ENCODE results near the gene RUNX1.
"Not testable (repeated sequence)": the region's sequence is repeated elsewhere in the genome, so short reads cannot be mapped to it uniquely, and the experiment has no call there.

RUNX1 gene

DNA sequence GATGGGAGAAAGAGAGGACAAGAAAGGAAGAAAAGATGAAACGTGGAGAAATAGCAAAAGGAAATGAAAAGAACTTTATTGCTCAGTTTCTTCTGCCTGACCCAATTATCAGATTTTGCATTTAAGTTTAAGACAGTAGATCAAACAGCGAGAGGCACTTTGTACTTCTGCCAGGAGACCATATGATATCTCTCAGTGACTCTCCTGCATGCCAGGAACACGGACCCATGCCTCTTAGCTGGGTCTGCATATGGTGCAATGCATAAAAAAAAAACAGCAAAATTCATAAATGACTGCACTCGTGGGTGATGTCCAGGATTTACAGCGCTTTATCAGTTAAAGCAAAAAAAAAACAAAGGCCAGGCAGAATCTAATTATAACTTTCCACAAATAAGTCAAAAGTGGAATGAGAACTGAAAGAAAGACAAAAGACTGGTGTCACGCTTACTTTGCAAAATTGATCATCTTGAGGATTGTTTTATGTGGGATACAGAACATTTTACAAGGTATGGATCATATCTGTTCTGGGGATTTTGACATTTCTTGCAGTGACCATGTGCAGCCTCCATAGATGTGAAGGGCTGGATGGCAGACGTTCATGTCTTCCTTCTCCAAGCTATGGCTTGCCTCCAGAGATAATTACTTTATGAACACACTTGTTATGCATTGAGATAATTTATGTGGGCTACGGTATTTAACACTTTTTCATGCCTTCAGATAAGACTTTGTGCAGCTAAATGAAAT, 79.5 kb downstream of the RUNX1 start:
- no peak for DNase-seq (ENCODE audit: low spot score)

DNA sequence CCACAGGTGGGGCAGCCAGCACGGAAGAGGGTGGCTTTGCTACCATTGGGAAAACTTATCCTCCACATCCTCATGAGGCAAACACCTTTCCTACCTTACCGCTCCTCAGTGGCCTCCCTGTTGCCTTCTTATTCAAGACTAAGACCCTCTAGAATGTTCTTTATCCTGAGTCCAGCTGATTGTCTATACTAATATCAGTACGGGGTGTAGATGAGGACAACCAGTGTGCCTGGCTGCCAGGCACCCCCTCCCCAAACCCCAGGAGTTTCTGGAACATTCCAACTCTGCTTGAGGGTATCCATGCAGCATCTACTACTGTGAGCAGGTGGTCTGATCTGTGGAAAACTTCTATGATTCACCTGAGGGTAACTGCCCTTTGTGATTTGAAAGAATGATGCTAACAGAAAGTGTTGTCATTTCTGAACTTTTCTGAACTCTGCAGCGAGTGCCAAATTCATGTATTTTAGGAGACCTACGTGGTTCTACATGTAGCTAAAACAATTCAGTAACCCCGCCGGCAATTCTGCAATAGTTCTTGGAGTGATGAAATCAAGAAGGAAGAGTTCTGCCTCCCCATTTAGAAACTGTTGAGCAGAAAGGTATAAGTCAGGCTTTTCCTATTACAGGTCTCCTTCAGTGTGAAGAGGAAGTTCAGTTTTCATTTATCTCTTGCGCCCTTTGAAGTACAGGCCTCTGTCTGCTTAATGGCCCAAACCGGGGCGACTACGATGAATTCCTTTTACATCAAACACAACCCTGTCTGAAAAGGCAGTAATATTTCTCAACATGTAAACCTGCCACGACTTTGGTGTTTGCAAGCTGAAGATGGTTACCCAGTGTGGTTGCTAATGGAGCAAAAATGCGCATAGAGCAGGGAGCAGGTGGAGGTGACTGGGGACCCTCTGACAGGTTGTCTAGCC, 80.4 kb downstream of the RUNX1 start:
- peak; percentile 11 for DNase-seq (ENCODE audit: low spot score)

DNA sequence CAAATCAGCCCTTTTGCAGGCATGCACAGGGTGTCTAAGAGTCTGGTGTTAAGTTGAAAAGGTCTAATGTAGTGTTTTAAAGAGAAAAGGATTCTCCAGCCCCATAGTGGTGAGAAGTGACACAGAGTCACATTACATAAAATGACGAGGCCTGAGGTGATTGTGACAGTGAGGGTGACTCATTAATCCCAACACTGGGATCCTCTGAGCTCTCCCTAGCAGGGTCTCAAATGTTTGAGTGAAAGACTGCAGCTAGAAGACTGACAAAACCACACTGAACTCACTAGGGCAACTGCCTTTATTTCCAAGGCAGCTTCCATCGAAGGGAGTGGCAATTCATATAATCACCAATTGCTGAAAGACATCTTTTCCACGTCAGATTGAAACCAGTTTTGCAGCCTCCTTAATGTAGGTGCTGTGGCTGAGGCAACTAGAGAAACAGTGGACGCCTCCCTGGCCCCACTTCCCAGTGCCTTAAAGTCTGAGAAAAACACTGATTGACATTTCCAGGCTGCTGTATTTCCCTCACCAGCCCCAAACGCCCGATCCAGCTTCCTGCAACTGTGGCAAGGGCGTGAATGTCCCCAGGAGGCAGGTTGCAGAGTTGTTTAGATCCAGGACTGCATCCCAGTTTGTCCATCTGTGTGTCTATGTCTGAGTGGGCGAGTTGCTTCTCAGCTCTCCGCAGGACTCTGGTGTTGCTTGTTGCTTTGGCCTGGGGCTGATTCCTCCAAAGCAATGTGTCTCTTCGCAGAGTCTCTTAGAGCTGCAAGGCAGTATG, 81.4 kb downstream of the RUNX1 start:
- DNase-seq (ENCODE audit: low spot score): no peak

DNA sequence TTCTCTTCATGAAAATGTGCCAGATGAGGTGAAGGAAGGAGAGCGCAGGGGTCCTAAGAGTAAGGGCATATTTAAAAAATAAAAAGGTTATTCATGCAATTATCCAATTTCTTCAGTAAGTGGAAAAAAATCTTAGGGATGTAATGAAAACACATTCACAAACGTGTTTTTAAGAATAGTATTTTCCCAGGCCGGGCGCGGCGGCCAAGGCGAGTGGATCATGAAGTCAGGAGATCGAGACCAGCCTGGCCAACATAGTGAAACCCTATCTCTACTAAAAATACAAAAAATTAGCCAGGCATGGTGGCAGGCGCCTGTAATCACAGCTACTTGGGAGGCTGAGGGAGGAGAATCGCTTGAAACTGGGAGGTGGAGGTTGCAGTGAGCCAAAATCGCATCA, 82.2 kb downstream of the RUNX1 start:
- not testable (repeated sequence) for DNase-seq (ENCODE audit: low spot score)

DNA sequence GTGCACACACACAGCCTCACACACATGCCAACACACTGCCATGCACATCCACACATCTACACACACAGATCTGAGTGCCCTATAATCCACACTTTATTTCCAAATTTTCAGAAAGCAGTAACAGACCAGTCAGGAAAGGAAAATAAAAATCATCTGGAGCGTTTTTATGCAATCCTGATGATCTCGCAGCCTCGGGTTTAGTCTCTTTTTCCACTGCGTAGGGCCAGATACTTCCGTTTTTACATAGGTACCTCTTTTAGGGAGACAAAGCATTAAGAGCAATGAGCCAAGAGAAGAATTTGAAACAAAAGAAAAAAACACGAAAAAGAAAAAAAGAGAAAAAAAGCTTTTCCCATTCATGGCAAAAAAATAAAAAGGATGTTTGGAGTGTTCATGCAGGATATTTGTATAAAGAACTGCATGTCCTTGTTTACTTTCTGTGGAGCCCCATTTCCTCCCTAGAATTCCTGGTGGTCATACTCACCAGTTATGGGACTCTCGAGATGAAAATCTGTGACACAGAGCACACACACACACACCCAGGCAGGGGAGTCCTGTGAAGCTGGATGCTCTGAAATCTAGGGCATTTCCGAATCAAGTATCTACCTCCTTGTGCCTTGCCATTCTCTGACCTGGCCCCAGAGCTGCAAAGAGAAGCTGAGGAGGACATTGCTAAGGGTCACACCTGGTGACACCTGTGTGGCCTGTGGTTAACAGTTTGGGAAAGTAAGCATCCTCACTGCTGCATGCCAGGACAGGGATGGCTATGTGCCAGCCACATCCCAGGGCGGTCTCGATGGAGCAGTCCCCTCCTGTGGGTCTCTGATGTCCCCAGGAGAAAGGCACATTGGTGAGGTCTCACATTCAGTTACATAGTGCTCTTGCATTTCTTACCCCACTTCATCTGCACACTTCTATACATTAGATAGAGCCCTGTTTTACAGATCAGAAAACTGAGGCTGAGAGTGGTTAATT, 83.6 kb downstream of the RUNX1 start:
- DNase-seq (ENCODE audit: low spot score): no peak

- no peak for DNase-seq (ENCODE audit: low spot score)
Observed at GRCh38 chr21:34962586-34963222, 86.4 kb downstream of the RUNX1 start.

GRCh38 chr21:34962136-34962535, 87.0 kb downstream of the RUNX1 start:
- no peak for DNase-seq (ENCODE audit: low spot score)

DNA sequence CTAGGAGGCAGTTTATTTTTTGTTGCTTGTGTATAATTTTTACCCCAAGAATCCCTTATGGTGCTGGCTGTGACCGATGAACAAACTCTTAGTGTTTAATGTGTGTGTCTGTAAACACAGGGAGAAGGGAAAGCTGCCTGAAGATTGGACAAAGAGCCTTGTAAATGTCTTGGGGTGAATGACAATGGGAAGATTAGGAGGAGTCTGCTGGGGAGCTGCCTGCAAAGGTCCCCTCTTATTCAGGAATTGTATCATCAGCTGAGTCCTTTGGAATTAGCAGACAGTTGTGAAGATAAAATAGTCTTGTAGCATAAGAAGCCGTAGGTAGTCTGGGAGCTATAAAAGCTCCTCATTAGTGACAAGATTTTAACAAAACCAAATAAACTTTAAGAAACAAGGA, 88.4 kb downstream of the RUNX1 start:
- no peak for DNase-seq (ENCODE audit: low spot score)

DNA sequence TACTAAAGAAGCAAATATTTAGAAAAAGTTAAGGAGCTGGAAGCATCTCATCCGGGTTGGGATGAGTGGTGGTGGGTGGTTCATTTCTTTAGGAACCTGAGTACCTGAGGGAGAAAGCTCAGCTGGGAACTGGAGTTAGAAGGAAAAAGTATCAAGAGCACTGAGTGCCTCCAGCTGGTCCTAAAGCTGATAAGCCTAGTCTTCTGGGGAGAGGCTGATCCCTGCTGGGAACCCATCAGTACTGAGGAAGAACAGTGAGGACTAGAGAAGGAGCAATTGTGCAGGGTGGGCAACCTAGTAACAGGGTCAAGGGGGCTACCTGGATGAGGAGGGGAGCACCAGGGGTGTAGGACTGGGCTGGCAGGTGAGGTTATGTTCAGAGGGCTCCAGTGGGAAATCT, 89.5 kb downstream of the RUNX1 start:
- DNase-seq (ENCODE audit: low spot score): no peak

GRCh38 chr21:34958040-34958439, 91.1 kb downstream of the RUNX1 start:
- DNase-seq (ENCODE audit: low spot score): no peak

DNA sequence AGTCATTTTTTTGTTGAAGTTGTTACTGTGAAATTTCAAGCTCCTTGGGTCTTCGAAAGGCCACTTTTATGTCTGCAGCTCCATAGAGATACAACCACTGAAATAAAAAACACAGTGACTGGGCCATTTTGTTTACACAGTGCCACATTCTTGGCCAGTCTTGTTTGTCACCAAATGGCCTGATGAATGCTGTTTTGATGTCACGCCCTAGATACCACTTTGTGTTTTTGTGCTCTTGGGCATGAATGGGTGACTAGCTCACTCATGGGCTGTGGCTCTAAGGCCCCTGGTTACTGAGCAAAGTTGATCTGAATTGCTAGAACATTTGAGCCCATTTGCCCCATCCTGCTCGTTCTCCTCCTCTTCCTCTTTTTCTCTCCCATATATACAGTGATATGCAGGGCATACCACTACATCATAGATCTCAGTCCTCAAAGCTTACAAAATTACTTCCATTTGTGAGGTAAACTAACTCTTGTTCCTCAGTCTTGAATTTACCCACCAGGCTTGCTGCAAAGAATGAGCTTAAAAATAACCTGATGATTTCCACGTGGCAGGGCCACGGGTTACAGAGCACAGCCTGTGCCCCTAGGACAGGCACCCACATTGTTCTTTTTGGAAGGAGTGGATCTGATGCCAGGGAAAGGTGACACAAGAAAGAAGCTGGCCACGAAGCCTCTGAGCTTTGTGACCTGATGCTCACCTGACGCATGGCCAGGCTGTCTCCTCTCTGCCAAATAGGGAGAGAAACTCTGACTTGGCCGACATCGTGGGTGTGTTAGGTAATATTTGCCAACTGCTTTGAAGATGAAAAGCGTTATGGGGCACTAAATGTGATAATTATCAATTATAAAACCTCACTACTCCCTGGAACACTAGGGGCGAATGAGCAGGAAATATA, 92.4 kb downstream of the RUNX1 start:
- DNase-seq (ENCODE audit: low spot score): no peak

GRCh38 chr21:34953950-34954349, 95.2 kb downstream of the RUNX1 start:
- DNase-seq (ENCODE audit: low spot score): no peak

GRCh38 chr21:34952701-34953100, 96.4 kb downstream of the RUNX1 start:
- DNase-seq (ENCODE audit: low spot score): no peak

GRCh38 chr21:34951868-34952267, 97.2 kb downstream of the RUNX1 start:
- DNase-seq (ENCODE audit: low spot score): not testable (repeated sequence)

- no peak for DNase-seq (ENCODE audit: low spot score)
Observed at GRCh38 chr21:34950980-34951379, 98.1 kb downstream of the RUNX1 start.

DNA sequence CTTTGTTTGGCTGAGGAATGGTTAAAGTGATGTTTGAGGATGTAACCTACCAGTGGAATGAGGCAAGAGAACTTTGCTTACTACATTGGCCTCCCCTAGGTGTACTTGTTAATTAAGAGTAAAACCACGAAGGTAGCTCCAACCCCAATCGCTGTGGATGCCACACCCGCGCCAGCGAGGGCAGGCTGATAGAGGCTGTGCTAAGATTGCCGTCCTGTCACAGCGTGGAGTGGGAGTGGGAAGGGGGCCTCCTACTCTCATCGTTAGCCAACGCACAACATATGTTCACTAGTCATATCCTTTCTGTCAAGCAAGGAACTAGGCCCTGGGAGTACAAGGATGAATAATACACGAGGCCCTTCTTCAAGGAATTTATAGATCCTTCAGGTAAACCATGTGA, 99.6 kb downstream of the RUNX1 start:
- DNase-seq (ENCODE audit: low spot score): no peak

- no peak for DNase-seq (ENCODE audit: low spot score)
Observed at GRCh38 chr21:34949030-34949429, 100.1 kb downstream of the RUNX1 start.

DNA sequence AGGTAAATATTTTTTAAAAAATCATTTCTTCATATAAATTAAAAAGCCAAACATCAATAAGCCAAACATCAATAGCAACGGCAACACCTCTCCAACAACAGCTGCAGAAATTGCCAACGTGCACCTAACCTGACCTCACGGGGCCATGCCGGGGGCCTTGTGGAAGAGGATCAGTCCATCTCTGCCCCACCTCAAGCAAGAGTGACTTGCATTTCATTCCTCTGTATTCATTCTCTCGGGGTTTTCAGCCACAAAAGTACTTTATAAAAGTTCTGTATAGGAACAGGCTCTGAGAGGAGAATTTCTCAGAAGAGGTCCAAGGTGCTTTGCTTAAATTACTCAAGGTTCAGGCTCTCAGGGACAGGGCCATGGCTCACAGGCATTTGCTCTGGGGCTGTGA, 100.9 kb downstream of the RUNX1 start:
- no peak for DNase-seq (ENCODE audit: low spot score)

GRCh38 chr21:34946916-34947534, 102.1 kb downstream of the RUNX1 start:
- DNase-seq (ENCODE audit: low spot score): no peak

Data from CD4-positive, alpha-beta T cell treated with Interleukin-6 at 100 ng/mL for 8 hours (primary cell).